Smooth muscle cell of the brain vasculature (primary cell): ENCODE measurements around the gene CTDSP2.
"Not testable (repeated sequence)": the region's sequence is repeated elsewhere in the genome, so short reads cannot be mapped to it uniquely, and the experiment has no call there.

ENCODE experiments used
- DNase-seq: peaks from one replicate; pipeline ENCODE4 v3.0.0-alpha.2; 2012; ENCODE audit warnings: low read depth, low spot score

CTDSP2 gene, protein sequence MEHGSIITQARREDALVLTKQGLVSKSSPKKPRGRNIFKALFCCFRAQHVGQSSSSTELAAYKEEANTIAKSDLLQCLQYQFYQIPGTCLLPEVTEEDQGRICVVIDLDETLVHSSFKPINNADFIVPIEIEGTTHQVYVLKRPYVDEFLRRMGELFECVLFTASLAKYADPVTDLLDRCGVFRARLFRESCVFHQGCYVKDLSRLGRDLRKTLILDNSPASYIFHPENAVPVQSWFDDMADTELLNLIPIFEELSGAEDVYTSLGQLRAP

DNA sequence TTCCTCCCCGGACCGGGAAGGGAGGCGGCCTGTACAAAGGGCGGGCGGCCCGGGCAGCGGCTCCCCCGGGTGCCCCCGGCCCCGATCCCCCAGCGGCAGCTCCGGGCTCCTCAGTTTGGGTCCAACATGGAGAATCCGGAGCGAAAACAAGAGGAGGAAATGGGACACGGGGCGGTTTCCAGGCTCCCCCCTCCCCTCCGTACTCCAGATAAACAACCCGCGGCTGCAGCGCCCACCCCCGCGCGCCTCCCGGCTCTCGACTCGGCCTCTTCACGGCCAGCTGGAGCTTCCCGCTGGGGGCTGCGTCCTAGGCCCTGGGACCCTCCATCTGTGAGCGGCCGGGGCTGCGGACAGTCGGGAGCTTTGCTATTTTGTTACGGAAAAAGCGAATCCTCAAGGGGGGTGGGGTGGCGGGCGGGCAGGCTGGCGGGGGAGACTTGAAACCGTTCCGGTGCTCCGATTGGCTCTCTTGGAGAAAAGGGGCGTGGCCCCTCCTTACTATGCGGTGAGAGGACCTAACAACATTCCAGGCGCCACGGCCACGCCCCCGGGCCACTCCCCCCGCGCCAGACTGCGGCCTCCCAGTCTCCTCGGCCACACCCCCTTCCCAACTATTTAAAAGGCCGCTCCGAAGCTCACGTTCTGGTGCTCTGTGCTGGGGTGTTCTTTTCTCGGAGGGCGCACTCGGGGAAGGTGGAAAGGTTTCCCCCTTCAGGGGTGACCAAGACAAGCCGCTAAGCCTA, at the start of gene CTDSP2:
TSS of gene CTDSP2 (minus strand) at position 153 of the 743 bp plus-strand sequence. CDS start 294 bp downstream, outside the sequence.
- DNase-seq = peak; percentile 97

DNA sequence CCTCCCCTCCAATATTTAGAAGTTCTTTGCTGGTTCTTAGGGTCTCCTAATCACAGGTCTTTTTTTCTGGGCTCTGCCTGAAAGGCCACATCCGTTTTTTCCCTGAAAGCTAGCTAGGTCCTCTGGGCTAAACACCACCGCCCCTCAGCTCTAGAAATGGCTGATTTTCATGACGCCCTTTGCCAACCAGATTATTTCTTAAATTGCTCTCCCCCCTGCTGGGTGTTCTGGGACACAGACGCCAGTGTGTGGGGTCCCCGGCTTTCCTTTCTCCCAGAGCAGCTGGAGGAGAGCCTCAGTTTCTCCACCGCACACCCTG, 49.5 kb upstream of the CTDSP2 start:
- no peak for DNase-seq

DNA sequence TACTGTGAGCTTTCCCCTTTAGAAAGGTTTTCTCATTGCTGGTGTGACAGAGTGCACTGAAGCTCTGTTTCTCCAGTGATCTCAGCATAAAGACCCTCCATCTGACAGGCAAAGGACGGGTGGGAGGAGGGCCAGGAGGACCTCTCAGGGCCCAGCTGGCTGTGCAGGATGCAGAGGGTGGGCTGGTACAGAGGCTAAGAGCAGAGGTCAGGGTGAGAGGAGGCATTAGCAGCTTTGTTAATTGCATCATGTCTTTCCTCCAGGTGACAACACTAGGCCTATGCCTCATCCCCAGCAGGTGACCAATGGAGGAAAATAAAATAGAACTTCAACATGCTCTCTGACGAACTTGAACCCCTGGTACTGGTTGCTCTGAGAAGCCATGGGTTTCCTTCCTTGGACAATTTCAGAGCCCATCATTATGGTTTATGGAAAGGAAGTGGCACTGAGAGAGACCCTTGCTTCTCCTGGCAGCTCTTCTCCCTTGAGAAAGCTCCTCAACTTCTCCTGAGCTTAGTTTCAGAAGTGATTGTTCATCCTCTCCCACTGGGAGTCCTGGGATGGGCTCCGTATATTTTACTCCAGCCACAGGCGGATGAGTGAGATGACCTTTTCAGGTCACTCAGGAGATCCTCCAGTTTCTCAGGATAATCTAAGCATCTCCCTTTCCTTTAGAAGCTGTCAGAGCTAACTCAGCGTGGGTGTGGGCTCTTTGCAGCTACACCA, 49.0 kb upstream of the CTDSP2 start:
- DNase-seq = no peak

DNA sequence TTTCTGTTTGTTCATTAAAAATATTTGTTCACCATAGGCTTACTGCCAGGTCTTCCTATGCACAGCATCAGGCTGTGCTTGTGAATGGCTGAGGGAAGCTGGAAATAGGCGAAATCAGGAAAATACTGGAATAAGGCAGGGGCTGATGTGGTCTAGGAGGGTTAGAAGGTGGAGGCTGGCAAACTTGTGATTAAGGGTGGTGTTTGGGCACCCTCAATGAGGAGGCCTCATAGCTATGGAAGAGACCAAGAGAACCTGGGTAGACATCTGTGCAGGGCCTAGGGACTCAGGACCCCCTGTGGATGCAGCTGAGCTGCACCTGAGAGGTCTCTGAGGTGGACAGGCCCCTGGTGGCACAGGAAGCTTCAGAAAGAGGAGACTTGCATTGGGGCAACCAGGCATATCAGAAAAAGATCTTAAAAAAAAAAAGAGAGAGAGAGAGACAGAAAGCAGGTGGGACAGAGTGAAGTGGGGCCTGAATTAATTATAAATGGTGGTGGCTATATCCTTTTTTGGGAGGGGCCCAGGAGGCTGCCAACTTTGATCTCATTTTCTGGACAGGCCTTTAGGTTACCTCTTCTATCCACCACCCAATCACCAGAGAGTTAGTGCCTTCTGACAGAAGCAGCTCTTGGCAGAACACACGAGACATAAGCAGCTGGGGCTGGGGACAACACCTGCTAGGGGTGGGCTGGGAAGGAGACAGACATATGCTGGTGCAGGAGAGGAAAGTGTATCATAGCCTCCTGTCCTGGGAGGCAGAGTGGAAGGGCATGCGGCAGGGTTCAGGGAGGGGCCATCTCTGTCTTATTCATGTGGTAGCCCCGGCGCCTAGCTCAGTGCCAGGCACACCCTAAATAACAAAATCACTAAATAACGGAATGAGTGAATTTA, 48.1 kb upstream of the CTDSP2 start:
- DNase-seq = no peak

DNA sequence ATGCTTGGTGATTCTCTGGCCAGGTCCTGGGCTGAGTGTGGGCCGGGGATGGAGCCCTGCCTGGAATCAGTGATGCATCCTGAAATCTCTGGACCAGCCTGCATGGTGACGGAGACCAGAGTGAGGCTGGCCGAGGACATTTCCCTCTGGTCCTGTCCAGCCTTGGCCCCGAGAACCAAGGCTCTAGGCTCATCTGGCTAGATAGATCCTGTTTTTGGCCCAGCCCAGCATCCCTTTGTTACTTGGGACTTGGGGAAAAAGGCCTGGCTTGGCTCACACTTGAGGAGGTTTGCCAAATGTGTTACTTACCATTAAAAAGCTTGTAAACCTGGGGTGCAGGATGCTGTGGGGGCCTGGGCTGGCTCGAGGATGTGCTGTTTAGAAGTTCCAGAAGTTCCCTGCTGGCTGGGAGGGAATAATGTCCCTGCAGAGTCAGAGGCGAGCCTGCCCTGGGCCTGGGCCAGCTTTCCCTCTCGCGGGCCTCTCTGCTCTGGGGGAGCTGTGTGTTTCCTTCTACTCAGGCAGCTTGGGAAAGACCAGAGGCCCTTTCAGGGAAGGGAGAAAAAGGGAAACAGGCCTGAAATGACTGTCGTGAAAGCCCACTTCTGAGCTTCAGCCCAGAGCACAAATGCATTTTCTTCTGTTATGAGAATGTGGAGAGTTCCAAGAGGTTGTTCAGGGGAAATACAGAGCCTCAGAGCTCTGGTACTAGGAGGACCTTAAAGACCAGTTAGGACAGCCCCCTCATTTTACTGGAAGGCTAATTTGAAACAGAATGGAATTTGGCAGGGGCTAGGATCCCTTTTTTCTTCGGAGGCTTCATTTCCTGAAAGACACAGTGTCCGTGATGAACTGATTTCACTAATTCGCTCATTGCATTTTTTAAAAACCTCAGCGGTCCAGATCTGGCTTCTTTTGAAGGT, 47.2 kb upstream of the CTDSP2 start:
- DNase-seq = peak; percentile 91

DNA sequence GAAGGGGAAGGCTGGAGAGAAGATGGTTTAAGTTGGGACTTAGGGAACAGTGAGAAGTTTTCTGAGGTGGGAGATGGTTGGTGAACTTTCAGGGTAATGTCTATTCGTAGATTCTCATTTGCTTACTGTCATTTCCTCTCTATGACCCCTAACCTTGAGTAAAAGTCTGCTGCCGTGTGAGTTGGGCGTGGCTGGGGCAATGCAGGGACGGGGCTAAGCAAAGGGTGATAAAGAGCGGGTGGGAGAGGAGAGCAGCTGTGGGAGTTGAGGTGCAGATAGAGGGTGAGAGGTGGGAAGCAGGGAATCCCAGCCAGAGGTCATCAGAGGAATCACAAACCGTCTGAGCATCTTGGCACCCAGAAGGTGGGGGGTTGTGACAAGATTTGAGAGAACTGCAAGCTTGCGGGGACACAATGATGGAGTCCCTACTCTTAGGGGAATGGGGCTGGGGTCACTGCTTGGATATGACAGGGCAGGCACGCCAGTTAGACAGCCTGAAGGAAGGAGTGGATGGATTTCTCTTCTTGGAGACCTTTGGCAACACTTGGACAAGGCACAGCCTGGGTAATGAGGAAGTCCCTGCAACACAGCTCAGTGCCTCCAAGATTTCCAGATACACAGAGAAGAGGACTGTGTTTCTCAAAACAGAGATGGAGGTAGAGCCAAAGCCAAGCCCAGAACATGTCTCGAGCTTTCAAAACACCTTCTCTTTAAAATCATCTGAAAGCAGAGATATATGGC, 45.9 kb upstream of the CTDSP2 start:
- no peak for DNase-seq

DNA sequence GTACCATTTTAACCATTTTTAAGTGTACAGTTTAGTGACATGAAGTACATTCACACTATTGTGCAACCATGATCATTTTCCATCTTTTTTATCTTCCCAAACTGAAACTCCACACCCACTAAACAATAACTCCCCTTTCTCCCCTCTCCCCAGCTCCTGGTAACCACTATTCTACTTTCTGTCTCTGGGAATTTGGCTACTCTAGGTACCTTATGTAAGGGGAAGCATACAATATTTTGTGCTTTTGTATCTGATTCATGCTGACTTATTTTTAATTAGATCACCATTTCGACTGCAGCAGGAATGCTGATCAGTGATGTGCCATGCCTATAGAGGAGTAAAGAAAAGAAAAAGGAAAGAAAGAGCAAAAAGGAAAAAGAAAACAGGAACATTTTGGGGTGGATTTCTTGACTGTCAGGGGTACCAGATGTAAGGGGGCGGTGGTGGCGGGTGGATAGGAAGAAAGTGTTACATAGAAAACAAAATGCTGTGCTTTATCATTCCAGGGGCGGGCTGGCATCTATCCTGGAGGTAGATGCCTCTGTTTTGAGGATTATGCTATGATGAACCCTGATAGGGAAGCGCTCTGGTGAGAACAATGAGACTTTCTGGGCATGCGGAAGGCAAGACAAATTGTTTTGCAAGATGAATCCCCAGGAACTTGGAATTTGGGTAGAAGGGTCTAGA, 45.2 kb upstream of the CTDSP2 start:
- DNase-seq = no peak

DNA sequence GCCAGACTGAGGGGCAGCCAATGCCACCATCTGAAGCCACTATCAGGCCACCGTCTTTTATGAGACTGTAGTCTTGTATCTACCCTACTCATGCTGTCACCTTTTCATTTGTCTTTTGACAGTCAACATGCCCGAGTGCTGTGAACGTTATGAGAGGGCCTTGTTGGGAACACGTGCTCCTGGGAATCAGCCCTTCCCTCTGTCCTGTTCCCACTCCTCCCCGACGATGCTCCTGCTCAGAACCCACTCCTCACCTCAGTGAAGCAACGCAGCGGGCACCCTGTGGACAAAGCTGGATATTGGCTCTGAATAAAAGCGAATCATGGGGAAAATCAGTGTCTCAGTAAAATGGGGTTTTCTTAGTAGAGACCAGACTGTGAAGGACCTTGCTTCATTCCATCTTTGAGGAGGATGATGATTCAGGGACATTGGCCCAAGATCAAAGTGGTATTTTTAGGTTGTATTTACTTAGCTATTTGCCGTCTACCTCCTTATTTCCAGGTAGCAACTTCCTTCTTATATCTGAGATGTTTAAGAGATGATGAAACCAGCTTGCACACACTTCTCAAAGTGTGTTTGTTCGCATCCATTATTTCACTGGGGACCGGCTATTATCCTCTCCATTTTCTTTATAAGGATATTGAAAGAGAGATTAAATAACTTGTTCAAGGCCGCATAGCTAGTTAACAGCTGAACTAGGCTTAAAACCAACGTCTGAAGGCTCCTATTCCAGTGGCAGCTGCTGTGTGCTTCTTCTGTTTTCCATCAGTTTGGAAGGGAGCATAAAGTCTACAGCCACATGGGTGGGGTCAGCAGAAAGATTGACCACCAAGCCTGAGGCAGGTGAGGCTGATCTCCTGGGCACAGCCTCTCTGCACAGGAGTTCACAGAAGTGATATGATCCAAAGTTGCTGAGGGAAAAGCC, 43.9 kb upstream of the CTDSP2 start:
- no peak for DNase-seq

DNA sequence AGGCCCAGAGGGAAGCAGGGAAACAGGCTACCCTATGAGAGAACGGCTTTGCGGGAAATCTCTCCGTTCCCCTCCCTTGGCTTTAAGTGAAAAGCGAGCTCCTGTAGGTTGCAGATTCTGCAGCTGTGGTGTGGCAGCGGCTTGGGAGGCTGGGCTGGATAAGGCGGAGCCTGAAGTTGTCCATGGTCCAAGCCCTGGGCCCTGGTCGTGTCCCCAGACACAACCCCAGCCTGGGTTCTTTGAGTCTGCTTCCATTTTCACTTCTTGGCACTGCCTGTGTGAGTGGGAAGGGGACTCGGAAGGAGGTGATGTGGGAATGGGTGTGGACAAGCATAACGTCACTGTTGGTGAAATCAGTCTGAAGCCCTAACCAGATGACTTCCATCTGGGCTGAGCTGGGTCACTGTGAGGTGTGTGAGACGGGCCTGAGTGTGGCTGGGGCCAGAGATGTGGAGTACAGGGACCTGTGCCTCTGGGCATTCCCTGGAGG, 43.0 kb upstream of the CTDSP2 start:
- DNase-seq = no peak

DNA sequence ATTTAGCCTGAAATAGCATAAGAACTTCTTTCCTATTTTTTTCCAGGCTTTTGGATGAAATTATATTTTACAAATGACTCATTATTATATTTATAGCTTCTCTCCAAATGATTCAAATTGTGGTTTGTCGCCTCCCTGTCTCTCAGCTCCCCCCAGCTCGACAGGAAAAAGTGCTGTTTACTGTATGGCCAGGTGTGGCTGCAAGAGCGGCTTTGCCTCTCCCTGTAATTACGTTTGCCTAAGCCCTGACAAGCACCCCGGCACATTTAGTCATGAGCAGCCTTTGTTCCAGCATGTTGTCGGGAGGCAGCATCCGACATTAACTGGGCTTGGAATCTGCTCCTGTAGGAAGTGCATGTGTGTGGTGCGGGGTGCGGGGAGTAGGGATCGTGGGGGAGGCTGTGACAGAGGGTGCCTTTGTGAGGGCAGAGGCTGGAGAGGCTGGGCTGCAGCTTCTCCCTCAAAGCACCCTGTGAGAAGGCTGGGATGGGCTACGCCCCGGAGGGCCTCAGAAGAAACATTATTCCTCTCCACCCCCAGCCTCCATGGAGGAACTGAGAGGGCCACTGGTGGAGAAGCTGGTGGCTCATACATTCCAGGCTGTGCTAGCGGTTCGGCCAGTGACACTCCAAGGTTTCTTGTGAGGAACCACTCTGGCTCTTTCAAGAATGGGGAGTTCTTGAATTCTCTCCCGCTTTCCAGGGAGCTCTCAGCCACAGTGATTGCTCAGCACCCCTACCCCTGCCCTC, 42.1 kb upstream of the CTDSP2 start:
- DNase-seq = no peak

DNA sequence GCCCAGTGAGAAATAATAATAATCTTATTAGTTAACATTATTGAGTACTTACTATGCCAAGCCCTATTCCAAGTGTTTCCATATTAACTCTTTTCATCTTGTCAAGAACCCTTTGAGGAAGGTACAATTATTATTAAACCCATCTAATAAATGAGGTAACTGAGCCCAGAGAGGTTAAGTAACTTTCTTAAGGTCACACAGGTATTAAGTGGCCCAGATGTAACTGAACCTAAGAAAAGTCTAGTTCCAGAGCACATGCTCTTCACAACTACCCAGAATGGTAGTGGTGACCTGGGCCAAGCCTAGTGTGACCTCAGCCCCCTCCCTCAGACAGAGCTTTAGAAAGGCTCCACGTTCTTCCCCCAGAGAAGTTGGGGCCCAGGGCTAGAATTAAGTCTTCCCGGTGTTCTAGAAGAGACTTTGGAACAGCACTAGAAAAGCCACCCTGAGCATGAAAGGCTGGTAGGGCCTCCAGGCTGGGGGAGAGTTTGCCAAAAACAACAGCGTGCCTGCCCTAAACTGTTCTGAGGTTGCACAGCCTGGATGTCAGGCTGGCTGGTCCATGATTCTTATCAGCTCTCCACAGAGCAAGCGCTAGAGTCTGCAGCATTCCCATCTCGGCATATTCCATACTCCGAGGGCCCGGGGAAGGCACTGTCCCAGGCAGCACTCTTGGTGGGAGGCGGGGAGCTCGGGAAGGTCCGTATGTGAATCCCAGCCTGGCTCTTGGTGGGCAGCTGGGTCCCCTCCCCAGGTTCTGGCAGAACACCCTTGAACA, 41.3 kb upstream of the CTDSP2 start:
- DNase-seq = no peak

DNA sequence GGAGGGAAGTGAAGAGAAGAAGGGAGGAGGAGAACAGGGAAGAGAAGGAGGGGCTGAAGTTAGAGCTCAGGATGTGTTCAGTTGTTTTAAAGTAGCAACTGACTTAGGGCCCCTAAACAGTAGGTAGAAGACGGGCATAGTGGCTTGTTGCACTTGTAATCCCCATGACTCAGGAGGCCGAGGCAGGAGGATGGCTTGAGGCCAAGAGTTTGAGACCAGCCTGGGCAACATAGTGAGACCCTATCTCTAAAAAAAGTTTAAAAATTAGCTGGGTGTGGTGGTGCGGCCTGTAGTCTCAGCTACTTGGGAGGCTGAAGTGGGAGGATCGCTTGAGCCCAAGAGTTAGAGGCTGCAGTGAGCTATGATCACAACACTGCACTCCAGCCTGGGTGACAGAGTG, 40.4 kb upstream of the CTDSP2 start:
- DNase-seq = not testable (repeated sequence)

DNA sequence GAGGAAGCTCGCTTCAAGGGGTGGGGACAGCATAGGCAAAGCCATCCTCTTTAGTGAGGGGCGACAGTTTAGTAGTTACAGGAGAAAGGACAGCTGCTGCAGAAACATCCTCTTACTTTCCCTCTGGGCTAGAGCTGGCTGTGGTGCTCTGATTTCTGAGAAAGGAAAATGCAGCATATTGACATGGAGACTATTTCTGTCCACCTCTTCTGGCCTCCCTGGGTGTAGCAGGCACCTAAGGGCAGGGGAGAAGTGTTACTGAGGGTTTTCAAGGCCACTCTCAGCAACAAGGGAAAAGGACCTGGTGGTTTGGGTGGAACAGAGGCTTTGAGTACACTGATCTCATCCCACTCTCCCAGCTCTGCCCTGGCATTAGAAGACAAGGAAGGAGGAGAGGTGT, 40.0 kb upstream of the CTDSP2 start:
- no peak for DNase-seq

DNA sequence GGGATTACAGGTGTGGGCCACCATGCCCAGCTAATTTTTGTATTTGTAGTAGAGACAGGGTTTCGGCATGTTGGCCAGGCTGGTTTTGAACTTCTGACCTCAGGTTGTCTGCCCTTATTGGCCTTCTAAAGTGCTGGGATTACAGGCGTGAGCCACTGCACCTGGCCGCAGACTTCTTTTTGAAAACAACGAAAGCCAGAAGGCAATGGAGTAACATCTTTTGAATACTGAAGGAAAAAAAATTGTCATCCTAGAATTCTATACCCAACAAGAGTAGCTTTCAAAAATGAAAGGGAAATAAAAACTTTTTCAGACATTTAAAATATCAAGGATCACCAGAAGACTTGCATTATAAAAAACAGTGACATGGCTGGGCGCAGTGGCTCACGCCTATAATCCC, 38.7 kb upstream of the CTDSP2 start:
- no peak for DNase-seq

DNA sequence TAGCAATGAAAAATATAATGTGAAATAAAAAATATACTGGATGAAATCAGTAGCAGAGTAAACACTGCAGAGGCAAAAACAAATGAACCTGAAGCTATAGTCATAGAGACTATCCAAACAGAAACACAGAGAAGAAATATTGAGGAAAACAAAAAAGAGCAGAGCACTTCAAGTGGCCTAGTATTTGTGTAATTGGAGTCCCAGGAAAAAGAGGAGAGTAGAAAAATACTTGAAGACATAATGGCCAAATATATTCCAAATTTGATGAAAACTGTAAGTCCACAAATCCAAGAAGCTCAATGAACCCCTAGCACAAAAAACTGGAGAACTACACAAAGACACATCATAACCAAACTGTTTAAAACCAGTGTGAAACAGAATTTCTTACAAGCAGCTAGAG, 37.2 kb upstream of the CTDSP2 start:
- DNase-seq = no peak

DNA sequence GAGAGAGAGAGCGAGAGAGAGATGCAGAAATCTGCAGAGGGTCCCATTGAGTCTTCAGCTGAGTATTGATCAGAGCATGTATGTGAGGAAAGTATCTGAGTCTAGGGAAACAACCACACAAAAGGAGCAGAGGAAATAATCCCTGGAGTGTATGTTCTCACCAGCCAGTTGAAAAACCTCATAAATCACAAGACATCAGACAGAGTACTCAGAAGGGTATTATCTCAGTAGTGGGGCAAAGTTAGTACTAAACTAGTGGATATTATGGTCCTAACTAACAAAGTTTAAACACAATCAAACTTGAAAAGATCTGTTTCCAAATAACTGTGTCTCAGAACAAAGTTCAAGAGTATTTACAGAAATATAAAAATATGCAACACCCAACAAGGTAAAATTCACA, 36.5 kb upstream of the CTDSP2 start:
- no peak for DNase-seq

DNA sequence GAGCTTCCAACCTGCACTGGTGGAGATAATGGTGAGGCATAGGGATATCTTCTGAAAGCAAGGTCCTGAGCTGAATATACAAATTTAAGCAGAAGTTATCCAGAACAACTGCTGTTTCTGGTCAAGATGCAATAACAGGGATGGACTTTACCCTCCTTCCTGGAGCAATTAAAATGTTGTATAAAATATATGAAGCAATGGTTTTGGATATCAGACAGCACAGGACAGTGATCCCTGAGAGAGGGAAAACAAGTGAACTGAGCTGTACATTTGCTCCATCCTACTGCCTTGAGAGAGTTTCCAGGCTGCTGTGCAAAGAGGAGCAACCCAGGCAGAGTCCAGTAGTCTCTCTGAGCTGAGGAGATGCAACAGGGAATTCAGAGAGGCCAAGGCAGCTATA, 36.0 kb upstream of the CTDSP2 start:
- no peak for DNase-seq
